H9 (cell line): ENCODE data around the gene DDX46. TPM values are rescaled to one million over a fixed set of nuclear protein-coding genes. Genes with fewer than 3 reads are reported as not detected.

Source experiments
- DNase-seq: peaks from one replicate; pipeline ENCODE4 v3.0.0-alpha.2; 2017
- H2AFZ ChIP-seq: one replicate; pipeline ENCODE4 v1.6.1; 2013; ENCODE audit warnings: mild to moderate bottlenecking, low read length, control low read depth, moderate library complexity
- H2AK5ac ChIP-seq: 2 replicates; pipeline ENCODE4 v1.6.1; 2013; ENCODE audit warnings: low read length, control low read depth, mixed read lengths; ENCODE audit not compliant: insufficient read length
- H2BK120ac ChIP-seq: one replicate; pipeline ENCODE4 v1.6.1; 2013; ENCODE audit warnings: low read depth, mild to moderate bottlenecking, low read length, control low read depth, inconsistent platforms; ENCODE audit not compliant: poor library complexity, severe bottlenecking
- H2BK12ac ChIP-seq: 2 replicates; pipeline ENCODE4 v1.6.1; 2013; ENCODE audit warnings: low read length, control low read depth, mixed read lengths, low read depth; ENCODE audit not compliant: insufficient read length
- H2BK15ac ChIP-seq: 2 replicates; pipeline ENCODE4 v1.6.1; 2013; ENCODE audit warnings: low read depth, low read length, control low read depth
- H2BK20ac ChIP-seq: one replicate; pipeline ENCODE4 v1.6.1; 2013; ENCODE audit warnings: low read depth, mild to moderate bottlenecking, low read length, control low read depth, inconsistent platforms; ENCODE audit not compliant: poor library complexity, severe bottlenecking
- H2BK5ac ChIP-seq: 2 replicates; pipeline ENCODE4 v1.6.1; 2013; ENCODE audit warnings: low read length, control low read depth, mixed read lengths; ENCODE audit not compliant: insufficient read length
- H3K14ac ChIP-seq: 2 replicates; pipeline ENCODE4 v1.6.1; 2013; ENCODE audit warnings: low read length, control low read depth; ENCODE audit not compliant: insufficient read depth
- H3K18ac ChIP-seq: 2 replicates; pipeline ENCODE4 v1.6.1; 2013; ENCODE audit warnings: low read depth, mild to moderate bottlenecking, mixed read lengths, low read length, control low read depth; ENCODE audit not compliant: insufficient read length
- H3K23ac ChIP-seq: 2 replicates; pipeline ENCODE4 v1.6.1; 2013; ENCODE audit warnings: low read length, control low read depth, mixed read lengths, low read depth; ENCODE audit not compliant: insufficient read length
- H3K23me2 ChIP-seq: 2 replicates; pipeline ENCODE4 v1.6.1; 2013; ENCODE audit warnings: low read depth, mild to moderate bottlenecking, mixed read lengths, low read length, control low read depth; ENCODE audit not compliant: insufficient read length, poor library complexity, severe bottlenecking
- H3K27ac ChIP-seq: 2 replicates; pipeline ENCODE4 v1.5.1; 2013; ENCODE audit warnings: low read length, control low read depth, mixed read lengths, low read depth; ENCODE audit not compliant: insufficient read length
- H3K27me3 ChIP-seq: 2 replicates; pipeline ENCODE4 v1.6.1; 2013; ENCODE audit warnings: low read length, control low read depth, inconsistent platforms; ENCODE audit not compliant: insufficient read depth
- H3K4ac ChIP-seq: 2 replicates; pipeline ENCODE4 v1.6.1; 2013; ENCODE audit warnings: low read depth, mild to moderate bottlenecking, control low read depth, inconsistent platforms, low read length, moderate library complexity
- H3K4me1 ChIP-seq: 2 replicates; pipeline ENCODE4 v1.6.1; 2013; ENCODE audit warnings: low read length, control low read depth, inconsistent platforms; ENCODE audit not compliant: insufficient read depth
- H3K4me2 ChIP-seq: 2 replicates; pipeline ENCODE4 v1.6.1; 2013; ENCODE audit warnings: low read length, control low read depth, mixed read lengths; ENCODE audit not compliant: insufficient read length, insufficient read depth
- H3K56ac ChIP-seq: 2 replicates; pipeline ENCODE4 v1.6.1; 2013; ENCODE audit warnings: low read depth, mild to moderate bottlenecking, mixed read lengths, low read length, control low read depth; ENCODE audit not compliant: insufficient read length
- H3K79me1 ChIP-seq: 2 replicates; pipeline ENCODE4 v1.6.1; 2013; ENCODE audit warnings: low read depth, mild to moderate bottlenecking, moderate library complexity, low read length, control low read depth, inconsistent platforms; ENCODE audit not compliant: insufficient read depth, poor library complexity, severe bottlenecking
- H3K79me2 ChIP-seq: 2 replicates; pipeline ENCODE4 v1.6.1; 2013; ENCODE audit warnings: low read length, control low read depth, inconsistent platforms; ENCODE audit not compliant: insufficient read depth
- H3K9ac ChIP-seq: 2 replicates; pipeline ENCODE4 v1.6.1; 2013; ENCODE audit warnings: low read length, control low read depth, mixed read lengths; ENCODE audit not compliant: insufficient read length; ENCODE audit errors: extremely low read depth
- H3K9me3 ChIP-seq: one replicate; pipeline ENCODE4 v1.6.1; 2013; ENCODE audit warnings: low read depth, low read length, inconsistent platforms; ENCODE audit not compliant: control insufficient read depth
- H3T11ph ChIP-seq: one replicate; pipeline ENCODE4 v1.6.1; 2013; ENCODE audit warnings: mild to moderate bottlenecking, low read length, control low read depth, inconsistent platforms
- H4K20me1 ChIP-seq: one replicate; pipeline ENCODE4 v1.6.1; 2013; ENCODE audit not compliant: control insufficient read depth, insufficient read length, insufficient read depth
- H4K5ac ChIP-seq: 2 replicates; pipeline ENCODE4 v1.6.1; 2013; ENCODE audit warnings: low read depth, mild to moderate bottlenecking, mixed read lengths, low read length, control low read depth; ENCODE audit not compliant: insufficient read length
- H4K8ac ChIP-seq: replicated peaks from 2 replicates; pipeline ENCODE4 v1.6.1; 2013; ENCODE audit warnings: low read length, control low read depth, mixed read lengths, low read depth; ENCODE audit not compliant: insufficient read length
- H4K91ac ChIP-seq: 2 replicates; pipeline ENCODE4 v1.6.1; 2013; ENCODE audit warnings: low read depth, mild to moderate bottlenecking, moderate library complexity, mixed read lengths, low read length, control low read depth; ENCODE audit not compliant: insufficient read length
- H3K27ac Mint-ChIP-seq, 3 experiments: 2 replicates in 2 of 3; 3 replicates in 1 of 3; pipeline ENCODE4 v1.8.0; 2020 to 2021; ENCODE audit warnings: mixed read lengths in 3 of 3, mild to moderate bottlenecking in 1 of 3, moderate library complexity in 1 of 3
- H3K27me3 Mint-ChIP-seq: 2 replicates; pipeline ENCODE4 v1.8.0; 2021; ENCODE audit warnings: low read depth, mild to moderate bottlenecking, moderate library complexity, mixed read lengths
- H3K36me3 Mint-ChIP-seq, 3 experiments: 2 replicates in 2 of 3; 3 replicates in 1 of 3; pipeline ENCODE4 v1.8.0; 2020 to 2021; ENCODE audit warnings: low read depth in 3 of 3, mixed read lengths in 3 of 3; ENCODE audit not compliant: insufficient read depth in 1 of 3
- H3K4me1 Mint-ChIP-seq, 2 experiments: 2 replicates each; pipeline ENCODE4 v1.8.0; 2020; ENCODE audit warnings: mixed read lengths in 2 of 2
- H3K4me3 Mint-ChIP-seq, 2 experiments: 2 replicates in 1 of 2; 3 replicates in 1 of 2; pipeline ENCODE4 v1.8.0; 2020 to 2021; ENCODE audit warnings: mild to moderate bottlenecking in 2 of 2, mixed read lengths in 2 of 2, moderate library complexity in 1 of 2
- H3K9me3 Mint-ChIP-seq, 2 experiments: 2 replicates in 1 of 2; 3 replicates in 1 of 2; pipeline ENCODE4 v1.8.0; 2020; ENCODE audit warnings: mild to moderate bottlenecking in 2 of 2, mixed read lengths in 2 of 2, moderate library complexity in 1 of 2
- CTCF ChIP-seq: fragments of 200-600 bp; sonication (generic); conservative IDR thresholded peaks from 3 replicates; pipeline ENCODE4 v1.8.0; 2021; ENCODE audit warnings: antibody characterized with exemption, mild to moderate bottlenecking
- WGBS: extraction: QIAGEN DNeasy Blood & Tissue Kit; methylation state at CpG from one replicate; pipeline ENCODE4 v1.1.7; 2013; ENCODE audit warnings: missing lambda C conversion rate, low lambda C conversion rate, mixed read lengths; ENCODE audit not compliant: insufficient read length; ENCODE audit errors: extremely low coverage; 5-methylcytosine and 5-hydroxymethylcytosine counted together
- total RNA-seq: library from RNA; stranded (reverse); gene quantifications from 2 replicates; pipeline ENCODE4 v1.2.1, GENCODE V29; 2021

The DDX46 gene
- total RNA-seq, 1 experiment from 2014 or later = 90.3 TPM

- no peaks in the 10 kb centered on the region for H4K20me1 ChIP-seq
- H3K36me3 Mint-ChIP-seq = peaks cover 16 to 60% (median 56%) of the 10 kb centered on the region in 3 experiments; a peak in 6 of 7 replicates
- no peak overlapping the region for H3K14ac ChIP-seq
- H3K79me2 ChIP-seq = no peaks in the 10 kb centered on the region
- H2BK15ac ChIP-seq = no peak overlapping the region
- H2BK5ac ChIP-seq = no peak overlapping the region
- DNase-seq = no peak
- H3K9me3 Mint-ChIP-seq = no peaks in the 10 kb centered on the region
- H4K8ac ChIP-seq = no peak overlapping the region
- H3K23ac ChIP-seq = no peak overlapping the region
- H3K18ac ChIP-seq = no peak overlapping the region
- no peak overlapping the region for H3K4me2 ChIP-seq
- H2BK12ac ChIP-seq = no peak overlapping the region
- H2BK120ac ChIP-seq = no peak overlapping the region
- no peak overlapping the region for H2AK5ac ChIP-seq
- WGBS = no CpG with 5 or more reads among the region's 4 CpGs
- no peaks in the 10 kb centered on the region for H3K23me2 ChIP-seq
- no peaks in the 10 kb centered on the region for H3K27me3 Mint-ChIP-seq
- H3K27me3 ChIP-seq = no peaks in the 10 kb centered on the region
- no peaks in the 10 kb centered on the region for H3K4me1 Mint-ChIP-seq
- H3K9me3 ChIP-seq = no peaks in the 10 kb centered on the region
- peak overlapping the region in 1 of 3 experiments; percentile 16; a peak in 1 of 7 replicates for H3K27ac Mint-ChIP-seq
- H3K9ac ChIP-seq = no peak overlapping the region
- H2AFZ ChIP-seq = no peak overlapping the region
- no peak overlapping the region for H3T11ph ChIP-seq
- no peak overlapping the region for H3K4ac ChIP-seq
- no peak overlapping the region for H4K5ac ChIP-seq
- H4K91ac ChIP-seq = no peak overlapping the region
- no peak overlapping the region for H3K4me3 Mint-ChIP-seq
- no peak for TF ChIP-seq CTCF
- H3K79me1 ChIP-seq = no peaks in the 10 kb centered on the region
- no peak overlapping the region for H3K27ac ChIP-seq
- H2BK20ac ChIP-seq = no peak overlapping the region
- no peaks in the 10 kb centered on the region for H3K4me1 ChIP-seq
- H3K56ac ChIP-seq = no peak overlapping the region
These were observed 45.2 kb downstream of the DDX46 start for GRCh38 chr5:134803821-134804220.
